ENCODE results near the gene NDST1.
"Not testable (repeated sequence)": the region's sequence is repeated elsewhere in the genome, so short reads cannot be mapped to it uniquely, and the experiment has no call there.

NDST1 gene

DNA sequence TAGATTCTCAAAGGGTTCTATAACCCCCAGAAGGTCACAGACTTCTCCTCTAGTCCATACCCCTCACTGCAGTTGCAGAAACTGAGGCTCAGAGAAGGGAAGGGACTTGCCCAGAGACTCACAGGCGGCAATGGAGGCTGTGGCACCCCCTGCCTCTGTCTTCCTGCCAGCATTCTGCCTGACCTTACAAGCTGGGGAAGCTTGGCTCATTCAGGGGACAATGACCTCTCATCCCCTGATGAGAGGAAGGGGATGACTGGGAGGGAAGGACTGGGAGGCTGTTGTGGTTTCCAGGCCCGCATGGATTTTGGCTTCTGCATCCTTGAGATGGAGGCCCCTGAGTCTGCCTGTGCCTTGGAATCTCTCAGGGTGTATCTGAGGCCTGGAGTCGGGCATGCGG is 897 bp downstream of the NDST1 start:
- DNase-seq: no peak

DNA sequence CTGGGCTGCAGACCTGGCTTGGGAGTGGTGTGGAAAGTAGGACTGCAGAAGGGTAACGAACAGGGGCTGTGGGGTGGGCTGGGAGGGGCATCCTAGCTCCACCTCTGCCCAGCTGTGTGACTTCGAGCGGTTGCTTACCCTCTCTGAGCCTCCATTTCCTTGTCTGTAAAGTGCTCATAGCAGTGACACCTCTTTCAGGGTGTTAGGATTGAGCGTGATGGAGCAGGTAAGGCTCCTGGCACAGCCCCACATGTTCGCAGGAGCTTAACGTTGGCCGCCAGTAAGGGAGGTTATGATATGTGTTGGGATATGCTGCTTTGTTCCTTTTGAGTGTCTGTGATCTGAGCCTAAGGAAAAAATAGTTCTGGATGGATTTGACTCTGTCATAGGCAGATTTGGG is 2.1 kb downstream of the NDST1 start:
- no peak for DNase-seq

- no peak for DNase-seq
Observed at GRCh38 chr5:150510460-150511263, 2.7 kb downstream of the NDST1 start.

- no peak for DNase-seq
Observed at GRCh38 chr5:150511578-150512367, 3.8 kb downstream of the NDST1 start.

DNA sequence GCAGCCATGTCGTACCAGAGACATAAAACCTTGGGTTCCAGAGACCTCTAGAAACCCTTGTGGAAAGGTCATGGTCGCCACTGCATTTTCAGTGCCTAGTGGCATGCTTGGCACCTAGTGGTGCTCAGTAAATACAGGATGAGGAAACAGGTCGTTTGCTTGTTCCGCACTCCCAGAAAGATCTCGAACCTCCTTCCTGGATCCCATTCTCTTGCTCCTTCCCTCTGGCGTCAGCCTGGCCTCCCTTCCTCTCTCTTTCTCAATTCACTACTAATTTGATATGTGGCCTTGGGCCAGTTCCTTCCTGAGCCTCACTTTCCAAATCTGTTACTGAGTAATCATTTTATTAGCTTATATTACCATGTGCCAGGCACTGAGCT is 4.4 kb downstream of the NDST1 start:
- no peak for DNase-seq

GRCh38 chr5:150513375-150514309 is 5.7 kb downstream of the NDST1 start:
- DNase-seq: no peak

DNA sequence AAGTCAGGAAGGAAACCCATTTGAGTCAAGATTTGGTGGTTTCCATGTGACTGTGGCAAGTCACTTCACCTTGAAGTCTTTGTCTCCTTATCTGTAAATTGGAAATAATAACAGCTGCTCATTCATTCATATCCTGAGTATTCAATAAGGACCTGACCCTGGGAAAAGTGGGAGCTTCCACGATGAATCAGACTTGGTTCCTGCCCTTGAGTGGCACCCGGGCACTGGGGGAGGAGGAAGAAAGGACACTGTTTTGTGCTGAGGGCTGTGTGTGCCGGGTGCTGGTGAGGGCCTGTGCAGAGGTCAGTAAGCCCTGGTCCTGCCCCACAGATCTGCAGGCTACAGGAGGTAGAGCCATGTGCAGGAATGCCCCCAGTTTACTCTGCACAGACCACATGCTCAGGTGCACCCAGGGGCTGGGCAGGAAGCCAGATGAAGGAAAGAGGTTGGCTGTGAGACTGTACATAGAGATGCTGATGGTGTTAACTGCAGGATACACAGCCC is 6.8 kb downstream of the NDST1 start:
- DNase-seq: no peak

GRCh38 chr5:150515446-150515845 is 7.5 kb downstream of the NDST1 start:
- no peak for DNase-seq

- no peak for DNase-seq
Observed at GRCh38 chr5:150516011-150516410, 8.1 kb downstream of the NDST1 start.

GRCh38 chr5:150517272-150518152 is 9.6 kb downstream of the NDST1 start:
- DNase-seq: no peak

GRCh38 chr5:150518712-150519559 is 11.0 kb downstream of the NDST1 start:
- not testable (repeated sequence) for DNase-seq

DNA sequence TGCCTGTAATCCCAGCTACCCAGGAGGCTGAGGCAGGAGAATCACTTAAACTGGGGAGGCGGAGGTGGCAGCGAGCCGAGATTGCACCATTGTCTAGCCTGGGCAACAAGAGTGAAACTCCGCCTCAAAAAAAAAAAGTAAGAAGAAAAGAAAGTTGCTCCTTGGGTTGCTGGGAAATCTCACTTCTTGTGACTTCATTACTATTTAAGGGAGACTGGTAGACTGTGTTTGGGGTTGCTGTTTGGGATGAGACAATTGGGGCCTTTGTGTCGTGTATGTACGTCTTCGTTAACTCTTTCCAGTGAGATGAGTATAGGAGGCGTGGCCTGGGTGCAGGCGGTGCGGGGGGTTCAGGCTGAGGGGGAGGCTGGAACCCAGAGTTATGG is 11.6 kb downstream of the NDST1 start:
- no peak for DNase-seq

DNA sequence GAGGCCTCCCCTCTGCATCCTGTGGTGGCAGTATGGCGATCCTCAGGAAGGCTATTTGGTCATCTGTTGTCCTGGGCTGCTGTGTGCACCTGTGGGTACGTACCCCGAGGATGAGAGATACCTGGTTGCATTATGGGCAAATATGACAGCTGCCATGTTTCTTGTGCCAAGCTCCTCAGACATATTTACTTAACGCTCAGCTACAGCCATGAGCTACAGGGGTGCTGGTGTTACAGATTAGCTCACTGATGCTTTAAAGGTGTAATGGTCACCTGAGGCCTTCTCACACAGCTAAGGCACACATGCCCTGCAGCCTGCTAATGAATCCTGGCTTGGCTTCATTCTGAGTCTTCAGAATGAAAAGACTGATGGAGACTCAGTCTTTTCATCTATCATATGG is 12.0 kb downstream of the NDST1 start:
- no peak for DNase-seq

- no peak for DNase-seq
Observed at GRCh38 chr5:150520747-150521521, 13.0 kb downstream of the NDST1 start.

DNA sequence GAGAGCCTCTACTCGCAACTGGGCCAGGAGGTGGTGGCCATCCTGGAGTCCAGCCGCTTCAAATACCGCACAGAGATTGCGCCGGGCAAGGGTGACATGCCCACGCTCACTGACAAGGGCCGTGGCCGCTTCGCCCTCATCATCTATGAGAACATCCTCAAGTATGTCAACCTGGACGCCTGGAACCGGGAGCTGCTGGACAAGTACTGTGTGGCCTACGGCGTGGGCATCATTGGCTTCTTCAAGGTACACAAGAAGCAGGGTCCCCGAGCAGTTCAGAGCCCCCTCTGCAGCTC is 13.5 kb downstream of the NDST1 start:
- DNase-seq: no peak

DNA sequence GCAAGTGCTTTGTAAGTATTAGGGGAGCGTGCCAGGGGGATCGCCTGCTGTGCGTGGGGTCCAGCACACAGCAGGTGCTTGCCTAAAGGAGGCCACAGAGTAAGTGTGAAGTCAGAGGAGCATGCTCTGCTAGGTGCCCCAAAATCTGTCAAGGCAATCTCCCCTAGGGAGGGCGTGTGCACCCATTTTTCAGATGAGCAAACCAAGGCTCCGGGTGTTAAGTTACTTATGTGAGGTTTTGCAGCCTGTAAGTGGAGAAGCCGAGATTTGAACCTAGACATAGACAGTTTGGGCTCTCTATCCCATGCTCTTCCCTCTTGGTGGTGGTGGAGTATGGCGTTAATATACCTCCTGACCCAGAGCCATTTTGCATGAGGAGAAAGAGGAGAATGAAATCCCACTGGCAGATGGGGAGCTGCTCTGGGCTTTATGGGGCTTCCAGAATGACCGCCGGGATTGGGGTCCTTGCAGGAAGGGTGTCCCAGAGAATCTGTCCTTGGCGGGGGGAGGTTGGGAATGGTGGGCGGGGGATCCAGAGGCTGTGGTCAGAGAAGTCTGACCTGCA is 14.1 kb downstream of the NDST1 start:
- DNase-seq: no peak

GRCh38 chr5:150522504-150523414 is 14.8 kb downstream of the NDST1 start:
- no peak for DNase-seq

- DNase-seq: peak; percentile 11
Observed at GRCh38 chr5:150523472-150524350, 15.8 kb downstream of the NDST1 start.

All from activated CD4-positive, alpha-beta T cell treated with anti-CD3 and anti-CD28 coated beads, Interleukin-2, Interleukin-6, amounts not matched to agents 100 ng/mL and 50 ng/mL, durations not matched to agents 16 hours and 8 hours (primary cell).